Dedifferentiated amniotic fluid mesenchymal stem cell (primary cell): ENCODE measurements around the gene CD96.
A peak's percentile ranks its signal among the peaks of the same experiment; 100 is the strongest.
"Not testable (repeated sequence)": the region's sequence is repeated elsewhere in the genome, so short reads cannot be mapped to it uniquely, and the experiment has no call there.

Experiments used
- DNase-seq: peaks from one replicate; pipeline ENCODE4 v3.0.0-alpha.2; 2016; ENCODE audit errors: extremely low spot score

The CD96 gene

GRCh38 chr3:111561902-111562301, 19.9 kb downstream of the CD96 start:
- not testable (repeated sequence) for DNase-seq

DNA sequence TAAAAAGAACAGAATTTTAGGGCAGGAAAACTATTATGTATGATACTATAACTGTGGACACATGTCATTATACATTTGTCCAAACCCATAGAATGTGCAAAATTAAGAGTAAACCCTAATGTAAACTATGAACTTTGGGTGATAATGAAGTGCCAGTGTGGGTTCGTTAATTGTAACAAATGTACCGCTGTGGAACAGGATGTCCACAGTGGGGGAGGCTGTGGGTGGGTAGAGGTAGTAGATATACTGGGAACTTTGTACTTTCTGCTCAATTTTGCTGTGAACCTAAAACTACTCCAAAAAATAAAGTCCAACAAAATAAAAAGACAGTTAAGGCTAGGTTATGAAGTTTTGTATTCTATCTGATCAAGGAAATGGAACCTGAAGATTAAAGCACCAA, 24.8 kb downstream of the CD96 start:
- DNase-seq: no peak

DNA sequence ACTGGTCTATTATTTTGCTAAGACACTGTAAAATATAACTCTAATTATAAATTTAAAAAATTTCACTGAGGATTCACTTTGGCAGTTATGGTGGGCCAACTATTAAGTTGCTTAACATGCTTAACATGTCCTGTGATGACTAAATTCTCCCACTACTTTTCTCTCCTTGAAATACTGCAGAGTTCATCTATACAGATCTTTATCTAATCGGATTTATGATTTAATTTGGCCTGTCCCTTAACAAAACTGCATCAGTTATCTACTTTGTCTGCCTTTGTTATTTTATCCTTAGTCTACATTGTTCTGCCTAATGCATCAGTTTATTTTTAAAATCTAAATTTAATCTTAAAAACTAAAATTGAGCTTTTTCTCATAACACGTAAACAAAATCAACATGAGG, 26.4 kb downstream of the CD96 start:
- DNase-seq: no peak

- no peak for DNase-seq
Measured at GRCh38 chr3:111568911-111569310, 26.9 kb downstream of the CD96 start.

DNA sequence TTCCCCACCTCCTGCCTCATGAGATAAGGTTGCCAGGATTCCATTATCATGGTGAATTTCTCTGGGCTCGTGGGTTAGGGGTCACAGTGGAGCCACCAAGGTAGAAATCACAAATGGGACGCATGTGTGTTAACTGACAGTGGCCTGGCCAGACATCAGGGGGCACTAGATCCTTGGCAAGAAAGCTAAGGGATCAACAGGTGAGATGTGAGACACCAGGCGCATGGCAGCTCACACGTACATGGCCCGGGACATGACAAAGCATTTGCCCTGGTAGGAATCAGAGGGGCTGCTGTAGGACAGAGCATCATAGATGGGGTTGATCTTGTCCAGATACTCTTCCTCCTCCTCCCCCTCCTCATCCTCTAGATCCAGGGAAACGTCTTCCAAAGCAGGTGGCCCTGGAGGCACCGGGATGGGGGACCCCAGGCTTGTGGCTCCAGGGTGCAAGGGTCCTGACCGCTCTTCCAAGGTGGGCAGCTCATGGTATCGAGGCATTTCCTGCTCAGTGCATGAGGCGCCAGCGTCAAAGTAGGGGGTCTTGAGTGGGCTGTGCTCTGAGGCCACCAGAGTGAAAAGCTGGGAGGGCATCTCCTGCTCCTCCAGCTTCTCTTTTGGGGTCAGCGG, 28.5 kb downstream of the CD96 start:
- DNase-seq: no peak

- DNase-seq: no peak
Measured at GRCh38 chr3:111571282-111571681, 29.3 kb downstream of the CD96 start.

DNA sequence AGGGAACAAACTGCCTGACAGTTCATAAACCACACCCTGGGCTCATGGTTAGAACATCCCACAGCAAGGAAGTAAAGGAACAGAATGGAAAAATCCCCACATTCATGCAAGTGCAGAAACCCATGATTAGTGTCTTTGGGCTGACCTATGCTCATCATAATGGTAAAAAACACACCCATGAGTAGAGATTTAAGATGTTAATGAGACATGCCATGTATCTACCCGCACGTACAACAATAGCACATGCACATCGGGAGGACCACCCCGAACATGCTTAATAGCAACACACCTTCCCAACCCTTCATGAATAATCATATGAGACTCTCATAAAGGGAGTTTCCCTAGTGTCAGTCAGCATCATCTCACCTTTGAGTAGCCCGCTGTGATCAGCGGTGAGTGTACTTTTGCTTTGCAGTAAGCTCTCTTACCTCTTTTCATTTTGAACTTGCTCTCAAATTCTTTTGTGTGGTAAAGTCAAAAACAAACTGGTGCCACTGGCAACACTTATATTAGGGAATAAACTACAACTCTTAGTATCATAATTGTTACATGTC, 30.0 kb downstream of the CD96 start:
- DNase-seq: no peak

DNA sequence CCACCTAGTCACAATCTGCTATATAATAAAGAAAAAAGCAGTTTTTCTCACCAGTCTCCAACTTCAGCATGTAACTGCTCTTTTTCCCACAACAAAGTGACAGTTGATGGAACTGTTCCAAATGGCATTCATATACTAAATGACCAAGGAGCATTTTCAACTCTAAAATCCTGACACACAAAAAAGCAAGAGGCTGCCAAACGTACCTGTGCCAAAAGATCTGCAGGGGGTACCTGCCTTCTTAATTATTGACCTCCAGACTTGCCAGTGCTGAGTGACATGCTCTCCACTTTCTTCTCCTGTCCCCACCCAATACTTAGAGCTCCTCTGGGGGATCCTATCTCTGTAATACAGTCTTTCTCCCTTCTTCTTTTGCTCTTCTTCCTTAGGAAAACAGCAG, 35.1 kb downstream of the CD96 start:
- no peak for DNase-seq

GRCh38 chr3:111577798-111578685, 36.0 kb downstream of the CD96 start:
- DNase-seq: peak; percentile 69

GRCh38 chr3:111578867-111579266, 36.9 kb downstream of the CD96 start:
- no peak for DNase-seq

DNA sequence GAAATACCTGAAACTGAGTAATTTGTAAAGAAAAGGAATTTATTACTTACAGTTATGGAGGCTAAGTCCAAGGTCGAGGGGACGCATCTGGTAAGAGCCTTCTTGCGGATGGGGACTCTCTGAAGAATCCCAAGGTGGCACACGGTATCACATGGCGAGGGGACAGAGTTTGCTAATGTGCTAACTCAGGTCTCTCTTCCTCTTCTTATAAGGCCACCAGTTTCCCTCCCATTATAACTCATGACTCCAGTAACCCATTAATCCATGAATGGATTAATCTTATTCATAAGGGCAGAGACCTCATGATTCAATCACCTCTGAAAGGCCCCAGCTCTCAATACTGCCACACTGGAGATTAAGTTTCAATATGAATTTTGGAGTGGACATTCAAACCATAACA, 37.5 kb downstream of the CD96 start:
- DNase-seq: no peak

DNA sequence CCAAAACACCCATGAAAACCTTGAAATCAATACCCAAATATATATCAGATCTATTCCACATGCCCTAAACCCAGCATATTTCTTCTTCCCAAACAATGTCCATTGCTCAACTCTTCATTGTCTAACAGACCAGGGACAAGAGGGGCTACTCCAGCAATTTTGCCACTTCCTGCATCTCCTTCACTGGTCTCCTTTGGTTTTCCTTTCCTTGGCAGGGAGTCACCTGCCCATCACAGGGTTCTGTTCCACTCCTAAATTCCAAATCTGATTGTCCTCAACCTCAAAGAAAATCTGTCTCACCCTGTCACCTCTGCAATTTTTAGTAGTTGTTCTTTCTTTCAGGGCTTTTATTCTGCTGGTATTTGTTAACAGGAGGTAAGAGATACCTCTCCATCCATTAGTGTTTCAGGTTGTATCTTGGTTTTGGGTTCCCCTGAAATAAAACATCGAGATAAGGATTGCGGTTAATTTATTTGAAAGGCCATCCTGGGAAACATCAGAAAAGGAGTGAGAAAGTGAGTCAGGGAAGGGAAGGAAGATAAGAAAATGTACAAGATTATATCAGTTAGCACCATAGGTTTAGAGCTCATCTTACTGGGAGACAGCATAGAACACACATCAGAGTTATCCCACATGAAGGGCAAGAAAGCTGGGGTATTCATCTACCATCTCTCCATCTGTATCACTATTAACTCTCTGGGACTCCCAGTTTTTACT, 39.6 kb downstream of the CD96 start:
- DNase-seq: no peak

GRCh38 chr3:111582120-111582474, 40.1 kb downstream of the CD96 start:
- peak; percentile 71 for DNase-seq

- DNase-seq: no peak
Measured at GRCh38 chr3:111584744-111585143, 42.7 kb downstream of the CD96 start.

DNA sequence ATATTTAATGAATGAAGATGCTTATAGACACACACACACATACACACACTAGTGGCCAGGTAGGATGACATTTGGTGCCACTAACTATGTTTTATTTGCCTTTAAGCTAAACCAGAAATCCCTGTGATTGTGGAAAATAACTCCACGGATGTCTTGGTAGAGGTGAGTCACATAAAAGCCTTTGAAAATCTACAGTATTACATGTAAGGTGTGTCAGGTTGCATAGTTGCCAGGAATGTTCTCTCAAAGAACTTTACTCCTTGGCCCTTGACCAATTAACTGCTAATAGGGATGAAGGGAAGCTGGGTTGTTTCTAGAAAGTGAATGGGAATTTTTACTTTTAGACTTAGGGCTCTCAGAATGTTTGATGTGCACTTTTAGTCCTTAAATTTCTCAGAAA, 43.2 kb downstream of the CD96 start:
- no peak for DNase-seq

DNA sequence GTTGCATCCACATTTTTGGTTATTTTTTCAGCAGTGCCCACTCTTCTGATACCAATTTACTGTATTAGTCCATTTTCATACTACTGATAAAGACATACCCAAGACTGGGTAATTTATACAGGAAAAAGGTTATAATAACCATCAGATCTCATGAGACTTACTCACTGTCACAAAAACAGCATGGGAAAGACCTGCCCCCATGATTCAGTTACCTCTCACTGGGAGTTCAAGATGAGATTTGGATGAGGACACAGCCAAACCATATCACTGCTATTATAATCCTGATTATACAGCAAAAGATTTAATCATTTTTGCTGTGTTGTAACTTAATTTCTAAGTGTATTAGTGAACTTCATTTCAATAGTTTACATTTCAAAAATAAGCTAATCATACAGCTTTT, 46.5 kb downstream of the CD96 start:
- DNase-seq: no peak

GRCh38 chr3:111589303-111590142, 47.5 kb downstream of the CD96 start:
- no peak for DNase-seq

DNA sequence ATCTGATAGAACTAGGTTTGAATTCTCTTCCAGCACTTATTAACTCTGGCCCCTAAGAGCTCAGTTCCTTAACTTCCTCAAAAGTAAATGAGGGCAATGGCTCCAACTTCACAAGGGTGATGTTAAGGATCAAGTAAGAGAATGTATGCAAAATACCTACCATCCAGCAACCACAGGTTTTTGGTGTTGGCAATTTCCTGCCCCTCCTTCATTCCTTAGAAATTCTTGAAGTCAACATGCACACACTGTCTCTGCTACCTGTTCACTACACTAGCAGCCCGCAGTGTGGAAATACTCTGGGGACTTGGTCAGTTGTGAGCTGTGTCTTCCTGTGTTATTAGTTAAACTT, 48.1 kb downstream of the CD96 start:
- DNase-seq: no peak

- DNase-seq: no peak
Measured at GRCh38 chr3:111591555-111591954, 49.6 kb downstream of the CD96 start.

DNA sequence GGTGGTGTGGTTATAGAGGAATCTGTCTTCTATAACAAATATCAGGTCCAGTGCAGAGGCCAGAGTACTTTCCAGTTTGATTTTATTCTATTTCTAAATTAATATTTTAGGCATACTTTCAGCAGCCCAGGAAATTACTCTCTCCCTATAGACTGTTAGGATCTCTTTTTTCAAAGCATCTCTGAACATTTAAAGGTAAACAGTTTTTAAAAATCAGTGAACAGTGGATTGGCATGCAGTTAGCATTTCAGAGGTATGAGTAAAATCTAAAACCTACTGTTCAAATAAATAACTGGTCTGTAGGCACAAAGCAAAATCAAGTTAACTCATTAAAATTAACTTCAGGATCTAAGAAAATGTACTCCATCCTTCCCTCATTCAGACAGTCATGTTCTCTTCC, 50.1 kb downstream of the CD96 start:
- DNase-seq: no peak

DNA sequence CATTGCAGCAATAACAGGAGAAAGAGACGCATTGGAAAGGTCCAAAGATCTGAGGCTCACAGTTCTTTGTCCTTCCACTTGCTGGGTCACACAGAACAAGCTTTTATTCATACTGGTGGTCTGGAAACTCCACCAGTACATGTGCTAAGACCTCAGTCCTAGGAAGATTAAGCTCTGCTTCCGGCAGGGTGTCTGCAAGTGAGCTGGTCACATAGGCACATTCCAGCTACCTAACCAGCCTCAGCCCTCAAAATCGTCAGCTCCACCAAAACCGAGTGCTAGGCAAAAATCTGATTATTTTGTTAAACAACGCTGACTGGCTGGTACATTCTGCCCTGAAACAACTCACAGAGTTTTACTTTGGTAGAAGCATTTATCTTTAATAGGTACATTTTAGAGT, 50.9 kb downstream of the CD96 start:
- no peak for DNase-seq

DNA sequence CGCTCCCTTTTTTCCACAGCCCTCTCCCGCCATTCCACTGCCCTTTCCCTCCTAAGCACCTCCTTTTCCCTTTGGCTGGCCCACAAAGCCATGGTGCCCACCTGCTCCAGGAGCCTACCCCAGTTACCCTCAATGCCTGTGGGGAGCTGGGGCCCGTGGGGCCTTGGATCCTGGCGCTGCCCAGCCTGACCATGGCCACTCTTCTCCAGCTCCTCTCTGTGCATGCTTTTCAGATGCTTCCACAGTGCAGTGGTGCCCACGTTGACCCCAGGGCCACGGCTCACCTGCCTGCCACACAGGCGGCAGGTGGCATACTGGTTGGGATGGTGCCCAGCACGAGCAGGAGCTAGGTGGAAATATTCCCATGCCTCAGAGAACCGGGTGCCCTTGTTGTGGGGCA, 51.7 kb downstream of the CD96 start:
- no peak for DNase-seq
